GM13977 (cell line): ENCODE measurements around the gene ETF1.
A peak's percentile ranks its signal among the peaks of the same experiment; 100 is the strongest.

Experiments used
- DNase-seq: peaks from one replicate; pipeline ENCODE4 v3.0.0; 2012; ENCODE audit warnings: low spot score
- in situ Hi-C: fragments of 300-500 bp; cut with MboI; formaldehyde crosslinking; loops from one replicate; pipeline ENCODE4 v1.12.0; 2022; ENCODE audit warnings: low sequenced_read_pairs, low pct_unique_long_range_greater_than_20kb, mixed read lengths, inconsistent platforms; ENCODE audit not compliant: unreplicated experiment
- TF ChIP-seq, protein P1 (sequence below): IDR thresholded peaks from 2 replicates; pipeline ENCODE4 v1.5.1; 2012; ENCODE audit warnings: mild to moderate bottlenecking, control low read depth; ENCODE audit not compliant: insufficient read depth; ENCODE audit errors: extremely low read depth, missing control alignments

Gene ETF1

DNA sequence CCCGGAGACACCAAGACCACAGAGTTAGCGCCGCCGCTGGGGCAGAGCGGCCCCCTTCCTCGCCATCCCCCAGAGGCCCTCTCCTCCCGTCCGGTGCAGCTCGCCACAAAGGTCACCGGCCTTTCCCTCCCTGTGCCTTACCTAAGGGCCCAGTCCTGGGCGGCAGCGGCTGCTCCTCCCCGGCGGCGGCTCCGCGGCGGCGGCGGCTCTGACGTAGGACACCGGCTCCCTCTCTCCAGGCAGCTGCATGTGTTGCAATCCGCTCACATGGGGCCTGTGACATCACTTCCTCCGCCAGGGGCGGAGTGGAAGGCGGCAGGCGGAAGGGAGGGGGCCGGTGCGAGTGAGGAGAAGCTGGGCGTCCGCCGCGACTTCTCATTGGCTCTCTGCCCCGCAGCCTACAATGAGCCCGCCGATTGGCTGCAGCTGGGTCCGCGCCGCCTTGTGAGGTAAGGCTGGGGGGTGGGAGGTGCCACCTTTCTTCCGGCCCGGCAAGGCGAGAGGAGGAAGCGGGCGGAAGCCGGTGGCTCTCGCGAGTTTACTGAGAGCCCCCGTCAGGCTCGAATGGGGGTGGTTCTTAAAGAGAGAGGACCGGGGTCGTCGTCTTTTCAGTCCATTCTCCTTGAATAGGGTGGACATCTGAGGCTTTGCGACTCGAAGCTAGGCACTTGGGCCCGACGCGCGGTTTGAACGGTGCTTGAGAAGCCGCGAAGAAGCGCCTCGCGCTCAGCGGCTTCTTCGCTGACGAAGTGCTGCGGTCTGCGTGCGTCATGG is at the start of gene ETF1:
Gene ETF1 (minus strand): TSS at position 281 of the 774 bp plus-strand sequence. CDS start 318 bp downstream, outside the sequence.
- TF ChIP-seq, protein P1, sequence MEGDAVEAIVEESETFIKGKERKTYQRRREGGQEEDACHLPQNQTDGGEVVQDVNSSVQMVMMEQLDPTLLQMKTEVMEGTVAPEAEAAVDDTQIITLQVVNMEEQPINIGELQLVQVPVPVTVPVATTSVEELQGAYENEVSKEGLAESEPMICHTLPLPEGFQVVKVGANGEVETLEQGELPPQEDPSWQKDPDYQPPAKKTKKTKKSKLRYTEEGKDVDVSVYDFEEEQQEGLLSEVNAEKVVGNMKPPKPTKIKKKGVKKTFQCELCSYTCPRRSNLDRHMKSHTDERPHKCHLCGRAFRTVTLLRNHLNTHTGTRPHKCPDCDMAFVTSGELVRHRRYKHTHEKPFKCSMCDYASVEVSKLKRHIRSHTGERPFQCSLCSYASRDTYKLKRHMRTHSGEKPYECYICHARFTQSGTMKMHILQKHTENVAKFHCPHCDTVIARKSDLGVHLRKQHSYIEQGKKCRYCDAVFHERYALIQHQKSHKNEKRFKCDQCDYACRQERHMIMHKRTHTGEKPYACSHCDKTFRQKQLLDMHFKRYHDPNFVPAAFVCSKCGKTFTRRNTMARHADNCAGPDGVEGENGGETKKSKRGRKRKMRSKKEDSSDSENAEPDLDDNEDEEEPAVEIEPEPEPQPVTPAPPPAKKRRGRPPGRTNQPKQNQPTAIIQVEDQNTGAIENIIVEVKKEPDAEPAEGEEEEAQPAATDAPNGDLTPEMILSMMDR = no peak
- in situ Hi-C loops = no loop called here
- DNase-seq = peak; percentile 97

DNA sequence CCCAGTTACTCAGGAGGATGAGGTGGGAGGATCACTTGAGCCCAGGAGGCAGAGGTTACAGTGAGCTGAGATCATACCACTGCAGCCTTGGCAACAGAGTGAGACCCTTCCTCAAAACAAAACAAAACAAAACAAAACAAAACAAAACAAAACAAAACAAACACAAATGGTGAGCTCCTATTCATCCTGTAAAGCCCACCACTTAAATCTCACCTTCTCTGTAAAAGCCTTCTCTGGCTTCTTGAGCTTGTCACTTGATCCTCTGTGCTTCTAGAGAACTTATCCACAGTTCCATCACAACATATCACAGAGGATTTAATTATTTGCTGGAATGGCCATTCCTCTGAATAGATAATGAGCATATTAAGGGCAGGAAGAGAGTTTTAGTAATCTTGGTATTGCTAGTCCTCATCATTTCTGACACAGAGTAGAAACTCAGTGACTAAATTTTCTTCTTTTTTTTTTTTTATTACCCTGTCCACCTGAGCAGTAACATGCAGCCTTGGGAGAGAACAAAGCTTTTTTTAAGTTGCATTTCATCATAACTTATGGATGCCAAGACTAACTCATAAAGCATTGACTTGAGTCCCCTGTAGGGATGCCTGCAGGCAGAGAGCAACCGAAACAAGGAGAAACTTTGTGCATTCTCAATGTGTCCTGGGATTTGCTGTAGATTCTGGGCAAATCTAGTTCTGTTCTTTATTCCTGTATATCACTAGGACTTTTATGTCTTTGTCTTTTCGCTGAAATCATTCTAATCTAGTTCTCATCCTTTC is 45.2 kb upstream of the ETF1 start:
- in situ Hi-C loops = no loop called here
- DNase-seq = no peak
- TF ChIP-seq, protein P1 = no peak

DNA sequence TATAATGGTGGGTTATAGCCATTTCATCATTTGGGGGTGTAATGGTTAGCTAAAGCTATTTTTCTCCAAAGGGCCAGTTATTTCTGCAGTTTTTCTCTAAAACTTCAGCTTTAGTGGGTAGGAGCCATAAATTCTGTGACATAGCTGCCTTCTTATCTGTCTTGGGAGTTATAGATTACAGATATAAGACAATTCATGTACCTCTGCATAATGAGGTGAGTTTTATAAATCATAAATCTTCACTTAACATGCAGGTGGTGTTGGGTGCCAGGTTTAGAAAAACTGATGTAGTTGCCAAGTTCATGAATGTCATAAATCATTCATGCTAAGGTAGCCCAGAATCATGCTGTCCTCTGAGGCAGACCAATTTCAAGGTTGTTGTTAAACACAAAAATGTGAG is 42.1 kb upstream of the ETF1 start:
- in situ Hi-C loops = no loop called here
- no peak for DNase-seq
- TF ChIP-seq, protein P1 = no peak

DNA sequence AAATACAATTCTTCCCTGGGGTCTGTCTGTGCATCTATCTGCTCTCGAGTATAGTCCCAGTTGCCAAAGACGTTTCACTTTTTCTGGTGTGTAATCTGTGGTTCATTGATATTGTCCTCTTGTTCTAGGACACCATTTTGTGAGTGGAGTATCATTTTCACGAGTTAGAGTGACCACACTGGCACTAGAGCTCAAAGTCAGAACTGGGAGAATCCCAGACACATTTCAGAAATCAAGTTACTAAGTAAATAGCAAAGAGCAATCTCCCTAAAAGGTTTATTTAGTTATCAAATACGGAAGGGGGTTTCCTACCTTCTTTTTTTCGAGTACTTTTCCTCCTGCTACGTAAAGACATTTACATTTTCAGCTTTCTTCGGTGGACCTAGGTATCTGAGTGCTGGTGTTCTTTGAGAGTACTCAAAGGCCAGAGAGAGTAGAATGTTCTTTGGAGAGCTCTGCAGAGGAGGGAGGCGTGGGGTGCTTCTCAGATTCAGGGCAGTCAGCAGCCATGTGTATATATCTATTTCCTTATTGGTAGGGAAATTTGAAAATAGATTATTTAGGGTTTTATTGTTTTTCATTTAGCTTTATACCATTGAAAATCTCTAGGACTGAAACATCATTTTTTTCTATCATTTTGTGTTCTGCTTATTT is 41.1 kb upstream of the ETF1 start:
- in situ Hi-C loops = no loop called here
- TF ChIP-seq, protein P1 = no peak
- DNase-seq = no peak

DNA sequence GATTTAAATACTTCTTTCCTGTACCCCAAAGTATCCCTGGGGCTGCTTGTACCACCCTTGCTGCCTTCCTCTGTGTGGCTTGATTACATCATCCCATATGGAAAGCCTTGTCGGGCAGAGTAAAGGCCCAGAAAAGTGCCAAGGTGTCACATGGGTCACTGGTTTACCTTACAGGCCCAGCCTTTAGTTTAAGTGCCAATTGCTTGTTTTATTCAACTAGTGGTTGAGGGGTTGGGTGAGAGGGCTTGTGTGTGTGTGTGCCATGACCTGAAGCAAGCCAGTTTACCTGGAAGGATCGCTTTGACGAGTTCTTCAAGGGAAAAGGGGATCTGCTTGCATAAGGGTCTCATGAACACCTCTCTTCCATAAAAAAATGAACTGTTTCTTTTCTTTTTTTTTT is 39.9 kb upstream of the ETF1 start:
- TF ChIP-seq, protein P1 = no peak
- in situ Hi-C loops = no loop called here

DNA sequence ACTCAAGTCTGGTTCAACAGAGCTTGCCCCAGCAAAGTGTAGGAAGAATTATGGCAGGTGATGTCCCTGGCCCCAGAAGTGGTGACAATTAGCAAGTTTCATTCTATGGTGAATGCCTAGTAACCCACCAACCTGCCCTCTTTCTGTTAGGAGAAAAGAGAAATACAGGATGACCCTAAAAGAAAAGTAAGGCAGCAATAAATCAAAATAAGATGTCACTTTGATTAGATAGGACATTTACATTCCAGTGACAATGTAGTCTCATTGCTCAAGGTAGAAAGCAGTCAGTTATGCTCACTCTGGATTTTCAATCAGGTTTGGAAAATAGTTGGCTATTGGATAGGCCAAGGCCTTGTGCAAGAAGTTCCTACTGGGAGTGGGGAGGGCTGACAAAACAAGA is 37.7 kb upstream of the ETF1 start:
- in situ Hi-C loops = no loop called here
- no peak for DNase-seq
- TF ChIP-seq, protein P1 = no peak

More for the DNA sequence above, 39.9 kb upstream of the ETF1 start:
- DNase-seq = no peak
